Activated CD8-positive, alpha-beta T cell treated with anti-CD3 and anti-CD28 coated beads for 36 hours (primary cell): ENCODE measurements around the gene PRRT1B. TPM values are rescaled to one million over a fixed set of nuclear protein-coding genes. Genes with fewer than 3 reads are reported as not detected.

Experiments
- ATAC-seq: fragments of 200-7000 bp; cut with Tn5 transposase; one replicate; pipeline ENCODE4 v1.10.0; 2021; ENCODE audit warnings: mild to moderate bottlenecking, moderate library complexity
- CTCF ChIA-PET: fragments of 350-600 bp; sonication (Branson Sonifier 250); formaldehyde crosslinking; loops from one replicate; lab custom pipeline; 2021; ENCODE audit warnings: antibody characterized with exemption; lab: Charles Lee
- POLR2A ChIA-PET: fragments of 350-600 bp; sonication (Branson Sonifier 250); formaldehyde crosslinking; loops from one replicate; lab custom pipeline; 2021; ENCODE audit warnings: antibody characterized with exemption; lab: Charles Lee
- DNase-seq: peaks from one replicate; pipeline ENCODE4 v3.0.0-alpha.2; 2020
- H3K27ac Mint-ChIP-seq: one replicate; pipeline ENCODE4 v1.8.0; 2021; ENCODE audit warnings: mild to moderate bottlenecking, mixed read lengths
- H3K27me3 Mint-ChIP-seq: one replicate; pipeline ENCODE4 v1.8.0; 2021; ENCODE audit warnings: mixed read lengths
- H3K36me3 Mint-ChIP-seq: one replicate; pipeline ENCODE4 v1.8.0; 2021; ENCODE audit warnings: low read depth, mixed read lengths
- H3K4me1 Mint-ChIP-seq: one replicate; pipeline ENCODE4 v1.8.0; 2021; ENCODE audit warnings: low read depth, mixed read lengths
- H3K4me3 Mint-ChIP-seq: one replicate; pipeline ENCODE4 v1.8.0; 2021; ENCODE audit warnings: mild to moderate bottlenecking, moderate library complexity, mixed read lengths
- H3K9me3 Mint-ChIP-seq: one replicate; pipeline ENCODE4 v1.8.0; 2021; ENCODE audit warnings: mixed read lengths
- intact Hi-C: fragments of 100-400 bp; cut with micrococcal nuclease; formaldehyde crosslinking; loops from one replicate; pipeline ENCODE4 v1.10.0; 2022
- total RNA-seq, 2 experiments: library from RNA; stranded (reverse); gene quantifications; one replicate each; pipeline ENCODE4 v1.2.3, GENCODE V29; 2021
- TF ChIP-seq, protein P1 (sequence below): fragments of 200-600 bp; IDR thresholded peaks from one replicate; pipeline ENCODE4 v1.8.0; 2022; ENCODE audit warnings: antibody characterized with exemption, mild to moderate bottlenecking

Gene PRRT1B
- total RNA-seq, 2 experiments from 2014 or later: not detected

DNA sequence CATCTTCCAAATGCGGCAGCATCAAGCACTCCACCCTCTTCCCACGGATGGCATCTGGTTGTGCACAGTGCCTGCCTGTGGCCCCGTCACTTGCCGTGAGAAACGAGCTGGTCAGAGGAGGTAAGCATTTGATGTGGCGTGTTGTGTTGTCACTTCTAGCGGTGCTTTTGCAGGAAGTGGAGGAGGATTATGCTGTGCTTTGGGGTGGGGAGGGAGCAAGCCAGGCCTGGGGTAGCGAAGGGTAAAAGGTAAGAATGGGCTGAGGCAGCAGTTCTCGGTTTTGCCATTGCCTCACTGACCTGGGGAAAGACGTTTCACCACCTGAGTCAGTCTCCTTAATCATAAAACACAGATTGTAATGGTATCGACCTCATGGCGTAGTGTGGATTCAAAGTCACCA, 44.9 kb upstream of the PRRT1B start:
- Mint-ChIP-seq H3K4me1 (peaks cover 61% of the 10 kb centered on the region), H3K27ac (peak overlapping the region; percentile 91), H3K9me3 (no peaks in the 10 kb centered on the region), H3K27me3 (no peaks in the 10 kb centered on the region), H3K36me3 (peaks cover 26% of the 10 kb centered on the region), H3K4me3 (peak overlapping the region; percentile 66)
- ATAC-seq (peak; percentile 67), DNase-seq (peak; percentile 87)
- TF ChIP-seq, protein P1, sequence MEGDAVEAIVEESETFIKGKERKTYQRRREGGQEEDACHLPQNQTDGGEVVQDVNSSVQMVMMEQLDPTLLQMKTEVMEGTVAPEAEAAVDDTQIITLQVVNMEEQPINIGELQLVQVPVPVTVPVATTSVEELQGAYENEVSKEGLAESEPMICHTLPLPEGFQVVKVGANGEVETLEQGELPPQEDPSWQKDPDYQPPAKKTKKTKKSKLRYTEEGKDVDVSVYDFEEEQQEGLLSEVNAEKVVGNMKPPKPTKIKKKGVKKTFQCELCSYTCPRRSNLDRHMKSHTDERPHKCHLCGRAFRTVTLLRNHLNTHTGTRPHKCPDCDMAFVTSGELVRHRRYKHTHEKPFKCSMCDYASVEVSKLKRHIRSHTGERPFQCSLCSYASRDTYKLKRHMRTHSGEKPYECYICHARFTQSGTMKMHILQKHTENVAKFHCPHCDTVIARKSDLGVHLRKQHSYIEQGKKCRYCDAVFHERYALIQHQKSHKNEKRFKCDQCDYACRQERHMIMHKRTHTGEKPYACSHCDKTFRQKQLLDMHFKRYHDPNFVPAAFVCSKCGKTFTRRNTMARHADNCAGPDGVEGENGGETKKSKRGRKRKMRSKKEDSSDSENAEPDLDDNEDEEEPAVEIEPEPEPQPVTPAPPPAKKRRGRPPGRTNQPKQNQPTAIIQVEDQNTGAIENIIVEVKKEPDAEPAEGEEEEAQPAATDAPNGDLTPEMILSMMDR: no peak
- ChIA-PET CTCF (interaction anchor here (0.9 to 2.0 kb wide), 5 partner anchors 21 to 228 kb away, joined by 3 to 4 read pairs (median 3); no protein-coding TSS in a partner anchor), POLR2A (interaction anchor here (0.9 to 3.1 kb wide), 9 partner anchors 20 to 246 kb away, joined by 3 to 8 read pairs (median 4); no protein-coding TSS in a partner anchor)
- intact Hi-C loops: loop anchor here (5.0 kb wide), 2 partner anchors 93 to 232 kb away; no protein-coding TSS in a partner anchor

DNA sequence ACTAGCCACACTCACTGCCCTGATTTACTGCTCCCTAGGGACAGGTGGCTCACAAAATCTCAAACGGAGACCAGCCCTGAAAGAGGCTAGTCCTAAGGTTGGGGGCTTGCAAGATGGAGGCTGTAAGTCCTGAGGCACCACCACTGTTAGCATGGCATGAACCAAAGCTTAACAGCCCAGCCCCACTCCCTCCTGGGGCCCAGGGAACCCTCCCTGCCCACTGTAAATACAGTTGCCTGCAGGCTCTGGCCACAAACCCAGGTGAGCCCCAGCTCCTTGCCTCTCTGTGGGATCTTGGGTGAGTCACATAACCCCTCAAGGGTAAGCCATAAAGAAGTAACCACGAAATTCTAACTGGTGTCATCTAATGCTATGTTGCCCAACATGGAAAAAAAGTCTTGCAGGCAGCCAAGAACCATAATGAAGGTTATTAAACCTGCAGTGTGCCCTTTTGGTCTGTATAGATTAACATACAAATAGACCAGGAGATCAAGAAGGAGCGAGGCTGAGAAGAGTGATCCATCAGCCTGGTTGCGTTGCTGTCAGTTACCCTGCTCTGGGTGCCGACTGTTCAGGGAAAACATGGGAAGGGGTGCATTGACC, 44.3 kb upstream of the PRRT1B start:
- H3K27ac Mint-ChIP-seq: peak overlapping the region; percentile 91
- peak; percentile 83 for DNase-seq
- peaks cover 26% of the 10 kb centered on the region for H3K36me3 Mint-ChIP-seq
- H3K4me1 Mint-ChIP-seq: peaks cover 63% of the 10 kb centered on the region
- intact Hi-C loops: loop anchor here (5.0 kb wide), 2 partner anchors 94 to 231 kb away; no protein-coding TSS in a partner anchor
- ChIA-PET POLR2A (interaction anchor here (0.9 to 3.1 kb wide), 7 partner anchors 20 to 247 kb away, joined by 3 to 8 read pairs (median 4); no protein-coding TSS in a partner anchor), CTCF (interaction anchor here (0.9 to 2.0 kb wide), 5 partner anchors 22 to 227 kb away, joined by 3 to 4 read pairs (median 3); no protein-coding TSS in a partner anchor)
- no peaks in the 10 kb centered on the region for H3K27me3 Mint-ChIP-seq
- H3K4me3 Mint-ChIP-seq: peak overlapping the region; percentile 66
- ATAC-seq: peak; percentile 38
- H3K9me3 Mint-ChIP-seq: no peaks in the 10 kb centered on the region
- TF ChIP-seq, protein P1: no peak

DNA sequence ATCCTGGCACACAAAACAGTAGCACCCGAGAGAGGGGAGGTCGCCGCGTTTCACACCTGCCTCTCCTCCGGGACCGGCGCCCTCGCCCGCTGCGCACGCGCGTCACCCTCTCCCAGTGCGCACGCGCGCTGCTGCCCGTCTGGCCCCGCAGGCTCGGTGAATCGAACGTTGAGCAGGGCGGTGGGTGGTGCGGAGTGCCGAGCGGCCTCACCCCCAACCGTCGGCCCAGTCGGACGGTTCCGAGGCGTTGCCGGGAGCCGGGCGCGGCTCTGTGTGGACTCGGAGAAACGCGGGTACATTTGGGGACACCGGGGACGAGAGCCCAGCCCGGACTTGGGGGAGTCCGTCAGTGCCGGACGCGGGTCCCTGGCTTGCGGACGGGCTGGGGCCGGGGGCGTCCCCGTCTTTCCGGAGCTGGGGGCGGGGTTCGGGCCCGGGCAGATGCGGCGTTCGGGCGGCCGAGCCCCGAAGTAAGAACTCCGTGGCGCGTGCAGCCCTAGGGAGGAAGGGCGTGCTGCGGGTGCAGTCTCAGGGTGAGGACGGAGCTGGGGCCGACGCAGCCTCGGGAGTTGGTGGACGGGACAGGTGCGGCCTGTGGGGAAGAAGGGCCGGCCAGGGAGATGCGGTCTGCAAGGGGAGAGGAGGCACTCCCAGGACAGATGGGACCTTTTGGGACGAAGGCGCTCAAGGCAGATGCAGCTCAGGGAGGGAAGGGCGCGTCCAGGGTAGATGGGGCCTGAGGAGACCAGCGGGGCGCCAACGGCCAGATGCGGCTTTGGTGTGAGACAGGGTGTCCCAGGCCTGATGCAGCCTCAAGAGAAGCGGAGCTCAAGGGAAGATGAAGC, 42.3 kb upstream of the PRRT1B start, which contains the start of gene POMT1:
POMT1 (plus strand) TSS at position 138 of the 845 bp plus-strand sequence. CDS start 1,301 bp downstream, outside the sequence.
- DNase-seq (peak; percentile 89), ATAC-seq (peak; percentile 56)
- intact Hi-C loops: loop anchor here (5.0 kb wide), 2 partner anchors 96 to 229 kb away; no protein-coding TSS in a partner anchor
- peaks cover 57% of the 10 kb centered on the region for H3K4me1 Mint-ChIP-seq
- POLR2A ChIA-PET: interaction anchor here (0.5 to 1.9 kb wide), 8 partner anchors 10 to 378 kb away, joined by 3 to 7 read pairs (median 4); partner anchors contain the start of gene NUP214
- TF ChIP-seq, protein P1: no peak
- H3K27ac Mint-ChIP-seq: peak within 1 kb of the TSS; percentile 91
- no peaks in the 10 kb centered on the region for H3K9me3 Mint-ChIP-seq
- no peaks in the 10 kb centered on the region for H3K27me3 Mint-ChIP-seq
- CTCF ChIA-PET: interaction anchor here (0.7 to 3.1 kb wide), 5 partner anchors 130 to 237 kb away, joined by 3 to 13 read pairs (median 3); partner anchors contain the start of gene RAPGEF1
- H3K36me3 Mint-ChIP-seq: peaks cover 18% of the 10 kb centered on the region
- H3K4me3 Mint-ChIP-seq: peak within 1 kb of the TSS; percentile 99

DNA sequence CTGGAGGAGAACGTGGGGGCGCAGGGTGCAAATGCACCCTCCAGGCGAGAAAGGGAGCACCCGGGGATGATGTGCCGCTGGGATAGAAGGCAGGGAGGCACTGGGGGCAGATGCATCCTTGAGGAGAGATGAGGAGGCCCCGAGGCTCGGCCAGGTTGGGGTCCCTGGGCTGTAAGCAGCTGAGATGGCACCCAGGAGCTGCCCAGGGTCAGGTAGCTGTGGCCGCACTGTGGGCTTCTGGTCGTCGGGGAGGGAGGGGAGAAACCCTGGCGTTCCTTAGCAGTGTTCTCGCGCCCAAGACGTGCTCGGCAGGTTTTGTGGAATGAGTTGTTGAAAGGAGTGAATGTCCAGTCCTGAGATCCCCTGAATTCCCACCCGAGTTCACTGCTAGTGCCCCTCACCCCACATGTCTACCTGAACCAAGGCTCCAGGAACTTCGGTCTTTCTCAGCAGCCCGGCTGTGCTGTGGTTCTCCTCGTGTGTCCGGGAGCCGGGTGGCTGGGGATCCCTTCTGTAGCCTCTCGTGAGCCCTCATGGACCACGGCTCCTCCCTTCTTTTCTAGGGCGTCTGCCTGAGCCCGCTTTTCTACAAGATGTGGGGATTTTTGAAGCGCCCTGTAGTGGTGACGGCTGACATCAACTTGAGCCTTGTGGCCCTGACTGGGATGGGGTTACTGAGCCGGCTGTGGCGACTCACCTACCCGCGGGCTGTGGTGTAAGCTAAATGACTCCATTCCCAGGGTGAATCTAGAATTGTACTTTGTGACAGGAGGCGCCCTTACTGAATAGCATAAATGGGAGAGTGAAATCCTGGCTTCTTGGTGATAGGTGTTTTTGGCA, 41.5 kb upstream of the PRRT1B start:
- Mint-ChIP-seq H3K27me3 (no peaks in the 10 kb centered on the region), H3K4me1 (peaks cover 50% of the 10 kb centered on the region), H3K27ac (peak overlapping the region; percentile 88), H3K4me3 (peak overlapping the region; percentile 99), H3K9me3 (no peaks in the 10 kb centered on the region), H3K36me3 (peaks cover 18% of the 10 kb centered on the region)
- ATAC-seq (peak; percentile 55), DNase-seq (peak; percentile 92)
- intact Hi-C loops: loop anchor here (5.0 kb wide), 2 partner anchors 97 to 228 kb away; no protein-coding TSS in a partner anchor
- ChIA-PET CTCF (interaction anchor here (0.7 to 3.1 kb wide), 5 partner anchors 131 to 236 kb away, joined by 3 to 13 read pairs (median 3); partner anchors contain the start of gene RAPGEF1), POLR2A (interaction anchor here (0.5 to 1.9 kb wide), 8 partner anchors 9 to 379 kb away, joined by 3 to 7 read pairs (median 5); partner anchors contain the start of gene NUP214)
- TF ChIP-seq, protein P1: no peak
